ENCODE results near the gene MIER2.
"Not testable (repeated sequence)": the region's sequence is repeated elsewhere in the genome, so short reads cannot be mapped to it uniquely, and the experiment has no call there.

The MIER2 gene

GRCh38 chr19:359653-359925 lies 15.0 kb upstream of the MIER2 start:
- DNase-seq (ENCODE audit: low read depth in 2 of 2): no peak

- DNase-seq (ENCODE audit: low read depth in 2 of 2): not testable (repeated sequence)
Observed at GRCh38 chr19:355536-355935, 10.9 kb upstream of the MIER2 start.

- DNase-seq (ENCODE audit: low read depth in 2 of 2): no peak
Observed at GRCh38 chr19:355134-355533, 10.5 kb upstream of the MIER2 start.

- DNase-seq (ENCODE audit: low read depth in 2 of 2): no peak
Observed at GRCh38 chr19:351976-352625, 7.5 kb upstream of the MIER2 start.

- DNase-seq (ENCODE audit: low read depth in 2 of 2): no peak
Observed at GRCh38 chr19:347946-348861, 3.6 kb upstream of the MIER2 start.

- DNase-seq (ENCODE audit: low read depth in 2 of 2): no peak
Observed at GRCh38 chr19:345320-345879, 804 bp upstream of the MIER2 start.

- no peak for DNase-seq (ENCODE audit: low read depth in 2 of 2)
Observed at GRCh38 chr19:343941-344624, 513 bp downstream of the MIER2 start.

GRCh38 chr19:343451-343931 lies 1.1 kb downstream of the MIER2 start:
- DNase-seq (ENCODE audit: low read depth in 2 of 2): no peak

- DNase-seq (ENCODE audit: low read depth in 2 of 2): no peak
Observed at GRCh38 chr19:342801-343421, 1.7 kb downstream of the MIER2 start.

GRCh38 chr19:342128-342455 lies 2.5 kb downstream of the MIER2 start:
- no peak for DNase-seq (ENCODE audit: low read depth in 2 of 2)

- DNase-seq (ENCODE audit: low read depth in 2 of 2): no peak
Observed at GRCh38 chr19:341386-342127, 3.0 kb downstream of the MIER2 start.

GRCh38 chr19:340620-341385 lies 3.8 kb downstream of the MIER2 start:
- no peak for DNase-seq (ENCODE audit: low read depth in 2 of 2)

- no peak for DNase-seq (ENCODE audit: low read depth in 2 of 2)
Observed at GRCh38 chr19:339262-339887, 5.2 kb downstream of the MIER2 start.

GRCh38 chr19:338421-338820 lies 6.2 kb downstream of the MIER2 start:
- DNase-seq (ENCODE audit: low read depth in 2 of 2): no peak

- no peak for DNase-seq (ENCODE audit: low read depth in 2 of 2)
Observed at GRCh38 chr19:336067-336614, 8.5 kb downstream of the MIER2 start.

- DNase-seq (ENCODE audit: low read depth in 2 of 2): no peak
Observed at GRCh38 chr19:335486-336066, 9.0 kb downstream of the MIER2 start.

- DNase-seq (ENCODE audit: low read depth in 2 of 2): no peak
Observed at GRCh38 chr19:335072-335471, 9.5 kb downstream of the MIER2 start.

GRCh38 chr19:334296-335071 lies 10.1 kb downstream of the MIER2 start:
- DNase-seq (ENCODE audit: low read depth in 2 of 2): no peak

GRCh38 chr19:330503-330902 lies 14.1 kb downstream of the MIER2 start:
- DNase-seq (ENCODE audit: low read depth in 2 of 2): no peak

Measured in activated CD8-positive, alpha-beta memory T cell treated with anti-CD3 and anti-CD28 coated beads for 4 hours (primary cell).